Hepatocyte (in vitro differentiated cells): Measurements from ENCODE around the gene SLC12A6. TPM values are rescaled to one million over a fixed set of nuclear protein-coding genes. Genes with fewer than 3 reads are reported as not detected.
"Not testable (repeated sequence)": the region's sequence is repeated elsewhere in the genome, so short reads cannot be mapped to it uniquely, and the experiment has no call there.

Experiments used
- DNase-seq: peaks from one replicate; pipeline ENCODE4 v3.0.0-alpha.2; 2016; ENCODE audit warnings: low spot score
- H2AFZ ChIP-seq: fragments of 200-600 bp; sonication (generic); 2 replicates; pipeline ENCODE4 v1.6.0; 2016; ENCODE audit warnings: antibody characterized with exemption, mild to moderate bottlenecking
- H3K27ac ChIP-seq: fragments of 200-600 bp; sonication (generic); 2 replicates; pipeline ENCODE4 v1.5.1; 2016; ENCODE audit warnings: mild to moderate bottlenecking
- H3K27me3 ChIP-seq: fragments of 200-600 bp; sonication (generic); 2 replicates; pipeline ENCODE4 v1.6.1; 2016
- H3K36me3 ChIP-seq: fragments of 200-600 bp; sonication (generic); replicated peaks from 2 replicates; pipeline ENCODE4 v1.5.1; 2016; ENCODE audit warnings: low read depth; ENCODE audit not compliant: insufficient read depth
- H3K4me1 ChIP-seq: fragments of 200-600 bp; sonication (generic); 2 replicates; pipeline ENCODE4 v1.5.1; 2016; ENCODE audit warnings: mild to moderate bottlenecking, moderate library complexity; ENCODE audit not compliant: insufficient read depth
- H3K4me2 ChIP-seq: fragments of 200-600 bp; sonication (generic); 2 replicates; pipeline ENCODE4 v1.6.0; 2016
- H3K4me3 ChIP-seq: fragments of 200-600 bp; sonication (generic); 2 replicates; pipeline ENCODE4 v1.5.1; 2016; ENCODE audit warnings: mild to moderate bottlenecking
- H3K79me2 ChIP-seq: fragments of 200-600 bp; sonication (generic); 2 replicates; pipeline ENCODE4 v1.6.0; 2017; ENCODE audit warnings: mild to moderate bottlenecking
- H3K9me2 ChIP-seq: fragments of 200-600 bp; sonication (generic); replicated peaks from 2 replicates; pipeline ENCODE4 v1.6.0; 2017; ENCODE audit warnings: mild to moderate bottlenecking; ENCODE audit not compliant: insufficient read depth
- H3K9me3 ChIP-seq: fragments of 200-600 bp; sonication (generic); 2 replicates; pipeline ENCODE4 v1.5.1; 2016; ENCODE audit warnings: low read depth, mild to moderate bottlenecking
- H4K20me1 ChIP-seq: fragments of 200-600 bp; sonication (generic); 2 replicates; pipeline ENCODE4 v1.6.0; 2016; ENCODE audit warnings: mild to moderate bottlenecking; ENCODE audit not compliant: insufficient read depth, poor library complexity, severe bottlenecking
- EZH2 ChIP-seq: fragments of 200-600 bp; sonication (generic); IDR thresholded peaks from 2 replicates; pipeline ENCODE4 v1.6.1; 2016; ENCODE audit warnings: antibody characterized with exemption, mild to moderate bottlenecking, borderline replicate concordance
- EZH2phosphoT487 ChIP-seq: fragments of 200-600 bp; sonication (generic); IDR thresholded peaks from one replicate; pipeline ENCODE4 v1.6.1; 2018; ENCODE audit warnings: antibody characterized with exemption, mild to moderate bottlenecking, low read depth, moderate library complexity; ENCODE audit not compliant: unreplicated experiment, severe bottlenecking
- WGBS: methylation state at CpG from one replicate; pipeline ENCODE4 v1.1.6; 2016; ENCODE audit warnings: low lambda C conversion rate; ENCODE audit errors: missing lambda C conversion rate; 5-methylcytosine and 5-hydroxymethylcytosine counted together
- polyA plus RNA-seq: library from polyadenylated mRNA; unstranded; fragments of >200 nt; fragmentation: Nextera tagmentation; extraction: Ambion mirVana; gene quantifications from 2 replicates; pipeline ENCODE4 v1.2.1, GENCODE V29; 2016
- total RNA-seq: library from RNA; depleted of rRNA; stranded (reverse); fragments of >200 nt; gene quantifications from 2 replicates; pipeline ENCODE4 v1.2.3, GENCODE V29; 2014
- TF ChIP-seq, protein P1 (sequence below): fragments of 200-600 bp; sonication (generic); IDR thresholded peaks from 2 replicates; pipeline ENCODE4 v1.5.1; 2016; ENCODE audit warnings: antibody characterized with exemption, mild to moderate bottlenecking; ENCODE audit not compliant: poor library complexity

The SLC12A6 gene
- total RNA-seq: 12.2 and 13.1 TPM in 2 replicates
- polyA plus RNA-seq: 5.9 and 7.4 TPM in 2 replicates

- Histone ChIP-seq H3K4me3 (peak within 1 kb of the TSS; percentile 88), H4K20me1 (no peaks in the 10 kb centered on the region), H3K4me1 (peaks cover 7% of the 10 kb centered on the region), H3K79me2 (peaks cover 29% of the 10 kb centered on the region), H3K27me3 (no peaks in the 10 kb centered on the region), H3K27ac (peak within 1 kb of the TSS; percentile 62), H3K4me2 (peak within 1 kb of the TSS; percentile 76), H3K9me3 (no peaks in the 10 kb centered on the region), H3K9me2 (no peaks in the 10 kb centered on the region), H3K36me3 (no peaks in the 10 kb centered on the region), H2AFZ (peak within 1 kb of the TSS; percentile 92)
- DNase-seq: peak; percentile 96
- 2% methylated on average over 49 of the region's 78 CpGs for WGBS
- TF ChIP-seq, protein P1, sequence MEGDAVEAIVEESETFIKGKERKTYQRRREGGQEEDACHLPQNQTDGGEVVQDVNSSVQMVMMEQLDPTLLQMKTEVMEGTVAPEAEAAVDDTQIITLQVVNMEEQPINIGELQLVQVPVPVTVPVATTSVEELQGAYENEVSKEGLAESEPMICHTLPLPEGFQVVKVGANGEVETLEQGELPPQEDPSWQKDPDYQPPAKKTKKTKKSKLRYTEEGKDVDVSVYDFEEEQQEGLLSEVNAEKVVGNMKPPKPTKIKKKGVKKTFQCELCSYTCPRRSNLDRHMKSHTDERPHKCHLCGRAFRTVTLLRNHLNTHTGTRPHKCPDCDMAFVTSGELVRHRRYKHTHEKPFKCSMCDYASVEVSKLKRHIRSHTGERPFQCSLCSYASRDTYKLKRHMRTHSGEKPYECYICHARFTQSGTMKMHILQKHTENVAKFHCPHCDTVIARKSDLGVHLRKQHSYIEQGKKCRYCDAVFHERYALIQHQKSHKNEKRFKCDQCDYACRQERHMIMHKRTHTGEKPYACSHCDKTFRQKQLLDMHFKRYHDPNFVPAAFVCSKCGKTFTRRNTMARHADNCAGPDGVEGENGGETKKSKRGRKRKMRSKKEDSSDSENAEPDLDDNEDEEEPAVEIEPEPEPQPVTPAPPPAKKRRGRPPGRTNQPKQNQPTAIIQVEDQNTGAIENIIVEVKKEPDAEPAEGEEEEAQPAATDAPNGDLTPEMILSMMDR: no peak
- TF ChIP-seq EZH2: no peak
- TF ChIP-seq EZH2phosphoT487: no peak
Measured at GRCh38 chr15:34337557-34338306, at the start of gene SLC12A6. Gene SLC12A6, minus strand, starts transcription at chr15:34337781. Its CDS starts 1,101 bp downstream, at chr15:34336680.

DNA sequence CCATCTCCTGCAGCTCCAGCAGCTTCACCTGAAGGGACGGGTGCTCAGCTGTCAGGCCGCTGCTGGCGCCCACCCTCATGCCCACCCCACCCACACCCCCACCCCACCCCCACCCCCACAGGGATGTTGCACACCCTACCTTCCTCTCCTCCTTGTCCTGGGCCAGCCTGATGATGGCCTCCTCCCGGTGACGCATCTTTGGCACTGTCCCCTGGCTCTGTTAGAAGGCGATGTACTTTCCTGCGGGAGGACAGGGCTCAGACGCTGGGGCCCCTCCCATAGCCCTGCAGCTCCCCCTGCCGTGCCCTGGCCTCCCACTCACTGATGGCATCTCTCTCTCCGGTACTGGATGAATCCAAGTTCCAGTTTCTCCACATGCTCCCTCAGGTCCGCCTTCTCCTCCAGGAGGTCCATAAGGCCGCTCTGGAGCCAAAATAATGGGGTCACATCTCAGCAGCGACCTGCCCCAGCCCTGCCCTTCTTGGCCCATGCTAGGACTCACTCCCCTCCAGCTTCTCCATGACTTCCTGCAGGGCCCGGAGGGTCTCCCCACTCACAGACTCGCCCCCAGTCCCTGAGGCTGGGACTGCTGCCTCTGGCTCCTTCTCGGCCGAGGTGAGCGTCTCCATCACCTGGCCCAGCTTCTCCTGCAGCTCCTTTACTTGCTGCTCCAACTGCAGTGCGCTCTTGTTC is 44.4 kb upstream of the SLC12A6 start:
- H3K79me2 ChIP-seq, H4K20me1 ChIP-seq, DNase-seq, H2AFZ ChIP-seq, H3K9me2 ChIP-seq, H3K27ac ChIP-seq, H3K4me2 ChIP-seq, H3K27me3 ChIP-seq, H3K4me3 ChIP-seq, H3K4me1 ChIP-seq, H3K36me3 ChIP-seq, H3K9me3 ChIP-seq: not testable (repeated sequence)
- no CpG with 5 or more reads among the region's 19 CpGs for WGBS

DNA sequence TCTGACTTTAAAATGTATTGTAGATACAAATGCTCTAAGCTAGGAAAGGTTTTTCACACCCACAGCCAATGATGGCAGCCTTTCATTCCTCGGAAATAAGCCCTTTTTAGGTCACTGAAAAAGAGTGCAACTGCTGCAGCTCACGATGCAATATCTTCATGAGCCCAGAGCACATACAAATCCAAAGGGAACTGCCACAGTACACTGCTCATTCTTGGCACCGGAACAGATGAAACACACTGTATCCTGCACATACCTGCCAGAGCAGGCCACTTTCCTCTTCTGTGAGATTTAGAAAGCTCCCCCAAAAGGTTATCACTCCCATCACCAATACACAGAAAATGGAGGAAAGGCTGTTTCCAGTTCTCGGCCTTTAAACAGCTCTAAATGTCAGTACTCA is 42.9 kb upstream of the SLC12A6 start:
- not testable (repeated sequence) for H3K27ac ChIP-seq, H3K27me3 ChIP-seq, DNase-seq, H3K36me3 ChIP-seq, H3K9me3 ChIP-seq, H3K79me2 ChIP-seq, H4K20me1 ChIP-seq, H2AFZ ChIP-seq, H3K9me2 ChIP-seq, H3K4me2 ChIP-seq, H3K4me3 ChIP-seq, H3K4me1 ChIP-seq
- 93% methylated on average over 4 of the region's 4 CpGs for WGBS

DNA sequence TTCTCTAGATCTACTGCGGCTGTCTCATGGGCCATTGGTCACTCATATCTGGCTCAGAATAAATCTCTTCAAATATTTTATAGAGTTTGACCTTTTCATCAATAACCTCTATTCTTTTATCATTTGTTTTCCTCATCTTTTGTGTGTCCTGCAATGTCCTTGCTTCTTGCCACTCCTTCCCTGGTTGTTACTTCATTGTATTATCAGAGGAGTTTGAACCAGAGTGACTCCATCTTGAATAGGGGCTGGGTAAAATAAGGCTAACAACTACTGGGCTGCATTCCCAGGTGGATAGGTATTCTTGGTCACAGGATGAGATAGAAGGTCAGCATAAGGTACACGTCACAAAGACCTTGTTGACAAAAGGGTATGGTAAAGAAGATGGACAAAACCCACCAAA is 39.3 kb upstream of the SLC12A6 start:
- TF ChIP-seq EZH2: no peak
- no peak for TF ChIP-seq EZH2phosphoT487
- TF ChIP-seq, protein P1: no peak
- Histone ChIP-seq H3K4me3 (no peak overlapping the region), H3K9me3 (no peaks in the 10 kb centered on the region), H3K27ac (no peak overlapping the region), H4K20me1 (no peaks in the 10 kb centered on the region), H3K4me1 (no peaks in the 10 kb centered on the region), H3K9me2 (no peaks in the 10 kb centered on the region), H3K36me3 (no peaks in the 10 kb centered on the region), H3K27me3 (no peaks in the 10 kb centered on the region), H3K79me2 (no peaks in the 10 kb centered on the region), H3K4me2 (no peak overlapping the region), H2AFZ (no peak overlapping the region)
- 96% methylated on average over 2 of the region's 2 CpGs for WGBS
- no peak for DNase-seq

DNA sequence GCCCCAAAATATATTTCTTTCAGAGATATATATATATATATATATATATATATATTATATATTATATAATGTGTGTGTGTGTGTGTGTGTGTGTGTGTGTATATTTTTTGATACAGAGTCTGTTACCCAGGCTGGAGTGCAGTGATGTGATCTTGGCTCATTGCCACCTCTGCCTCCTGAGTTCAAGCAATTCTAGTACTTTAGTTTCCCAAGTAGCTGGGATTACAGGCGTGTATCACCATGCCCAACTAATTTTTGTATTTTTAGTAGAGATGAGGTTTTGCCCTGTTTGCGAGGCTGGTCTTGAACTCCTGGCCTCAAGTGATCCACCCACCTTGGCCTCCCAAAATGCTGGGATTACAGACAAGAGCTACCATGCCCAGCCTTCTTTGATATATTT is 38.0 kb upstream of the SLC12A6 start:
- DNase-seq, H4K20me1 ChIP-seq, H3K27ac ChIP-seq, H3K9me3 ChIP-seq, H3K4me3 ChIP-seq, H3K27me3 ChIP-seq, H3K4me1 ChIP-seq, H2AFZ ChIP-seq, H3K79me2 ChIP-seq, H3K4me2 ChIP-seq, H3K36me3 ChIP-seq, H3K9me2 ChIP-seq: not testable (repeated sequence)
- WGBS: 98% methylated on average over 2 of the region's 2 CpGs
